ENCODE measurements around the gene MLLT10. TPM values are rescaled to one million over a fixed set of nuclear protein-coding genes. Genes with fewer than 3 reads are reported as not detected.

MLLT10 gene
- total RNA-seq, 2 experiments from 2014 or later, result 43.0 to 49.9 TPM

DNA sequence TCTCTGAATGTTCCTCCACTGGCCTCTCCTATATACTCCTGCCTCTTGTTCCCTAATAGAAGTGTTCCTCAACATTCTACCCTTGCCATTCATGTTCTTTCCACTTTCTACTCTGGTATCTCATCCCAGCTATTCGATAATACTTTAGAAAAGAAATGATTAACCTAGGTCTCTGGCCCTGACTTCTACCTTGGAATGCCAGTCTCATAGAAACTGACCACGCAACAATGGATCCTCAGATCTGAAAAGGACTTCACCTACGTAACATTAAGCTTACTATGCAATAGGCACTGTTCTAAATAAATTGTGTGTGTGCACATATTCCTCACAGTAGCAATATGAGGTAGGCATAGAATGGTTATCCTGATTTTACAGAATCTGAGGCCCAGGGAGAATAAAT is 235.0 kb downstream of the MLLT10 start:
- Mint-ChIP-seq H3K27ac (no peak overlapping the region), H3K4me1 (peaks cover 6% of the 10 kb centered on the region), H3K27me3 (no peaks in the 10 kb centered on the region), H3K4me3 (no peak overlapping the region), H3K36me3 (ENCODE audit: low read depth) (no peaks in the 10 kb centered on the region), H3K9me3 (peaks cover 2% of the 10 kb centered on the region)
- no peak for DNase-seq
- CTCF ChIA-PET, result no interaction called here
- POLR2A ChIA-PET, result no interaction called here

- ChIA-PET CTCF (no interaction called here), POLR2A (no interaction called here)
- H3K27me3 Mint-ChIP-seq, result no peaks in the 10 kb centered on the region
- no peak for DNase-seq
- H3K4me1 Mint-ChIP-seq, result no peaks in the 10 kb centered on the region
- H3K36me3 Mint-ChIP-seq (ENCODE audit: low read depth), result no peaks in the 10 kb centered on the region
- no peak overlapping the region for H3K4me3 Mint-ChIP-seq
- H3K9me3 Mint-ChIP-seq, result peaks cover 2% of the 10 kb centered on the region
- H3K27ac Mint-ChIP-seq, result no peak overlapping the region
Measured at GRCh38 chr10:21771219-21771618, 237.2 kb downstream of the MLLT10 start.

GRCh38 chr10:21776883-21777282 is 242.9 kb downstream of the MLLT10 start:
- POLR2A ChIA-PET, result no interaction called here
- H3K9me3 Mint-ChIP-seq, result peaks cover 9% of the 10 kb centered on the region
- H3K27ac Mint-ChIP-seq, result no peak overlapping the region
- CTCF ChIA-PET, result no interaction called here
- no peak for DNase-seq
- peaks cover 9% of the 10 kb centered on the region for H3K36me3 Mint-ChIP-seq (ENCODE audit: low read depth)
- H3K4me1 Mint-ChIP-seq, result peaks cover 3% of the 10 kb centered on the region
- no peaks in the 10 kb centered on the region for H3K27me3 Mint-ChIP-seq
- H3K4me3 Mint-ChIP-seq, result no peak overlapping the region

DNA sequence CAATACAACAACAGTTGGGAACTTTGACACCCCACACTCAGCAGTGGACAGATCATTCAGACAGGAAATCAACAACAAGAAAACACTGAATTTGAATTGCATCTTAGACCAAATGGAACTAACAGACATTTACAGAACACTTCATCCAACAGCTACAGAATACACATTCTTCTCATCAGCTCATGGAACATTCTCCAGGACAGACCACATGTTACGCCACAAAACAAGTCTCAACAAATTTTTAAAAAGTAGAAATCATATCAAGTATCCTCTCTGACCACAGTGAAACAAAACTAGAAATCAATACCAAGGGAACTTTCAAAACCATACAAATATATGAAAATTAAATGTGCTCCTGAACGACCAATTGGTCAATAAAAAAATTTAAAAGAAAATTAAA is 257.2 kb downstream of the MLLT10 start:
- Mint-ChIP-seq H3K27me3 (no peaks in the 10 kb centered on the region), H3K36me3 (ENCODE audit: low read depth) (peaks cover 20% of the 10 kb centered on the region), H3K4me1 (peaks cover 11% of the 10 kb centered on the region), H3K4me3 (no peak overlapping the region), H3K9me3 (peaks cover 24% of the 10 kb centered on the region), H3K27ac (no peak overlapping the region)
- ChIA-PET POLR2A (no interaction called here), CTCF (no interaction called here)
- no peak for DNase-seq

Other genes starting within 250 kb of the MLLT10 start
- gene SKIDA1, start 8.6 kb upstream of the MLLT10 start, total RNA-seq, result under 1 TPM; 0.25 to 0.38 TPM

Data from activated CD4-positive, alpha-beta memory T cell treated with anti-CD3 and anti-CD28 coated beads, Interleukin-2, amount 10 ng/mL, durations not matched to agents 7 days and 5 days (primary cell).